Smooth muscle cell (in vitro differentiated cells): ENCODE results near the gene BABAM1. TPM values are rescaled to one million over a fixed set of nuclear protein-coding genes. Genes with fewer than 3 reads are reported as not detected.

ENCODE experiments used
- DNase-seq: peaks from one replicate; lab custom pipeline; 2025; ENCODE audit not compliant: unreplicated experiment; lab: John Stamatoyannopoulos, UW
- H2AFZ ChIP-seq: fragments of 200-600 bp; sonication (generic); 2 replicates; pipeline ENCODE4 v1.6.0; 2016; ENCODE audit warnings: antibody characterized with exemption, low read depth, mild to moderate bottlenecking
- H3F3A ChIP-seq: fragments of 200-600 bp; sonication (generic); 2 replicates; pipeline ENCODE4 v1.6.0; 2017; ENCODE audit warnings: antibody characterized with exemption, low read depth
- H3K27ac ChIP-seq: fragments of 200-600 bp; sonication (generic); 2 replicates; pipeline ENCODE4 v1.5.1; 2016; ENCODE audit warnings: low read depth, mild to moderate bottlenecking
- H3K27me3 ChIP-seq: fragments of 200-600 bp; sonication (generic); 2 replicates; pipeline ENCODE4 v1.6.1; 2016; ENCODE audit warnings: low read depth, mild to moderate bottlenecking
- H3K36me3 ChIP-seq: fragments of 200-600 bp; sonication (generic); 2 replicates; pipeline ENCODE4 v1.5.1; 2016; ENCODE audit warnings: low read depth
- H3K4me1 ChIP-seq: fragments of 200-600 bp; sonication (generic); 2 replicates; pipeline ENCODE4 v1.5.1; 2016; ENCODE audit warnings: low read depth
- H3K4me2 ChIP-seq: fragments of 200-600 bp; sonication (generic); 2 replicates; pipeline ENCODE4 v1.6.0; 2016; ENCODE audit warnings: mild to moderate bottlenecking
- H3K4me3 ChIP-seq: fragments of 200-600 bp; sonication (generic); 2 replicates; pipeline ENCODE4 v1.5.1; 2016; ENCODE audit warnings: mild to moderate bottlenecking
- H3K79me2 ChIP-seq: fragments of 200-600 bp; sonication (generic); 2 replicates; pipeline ENCODE4 v1.6.0; 2016; ENCODE audit warnings: low read depth, mild to moderate bottlenecking
- H3K9ac ChIP-seq: fragments of 200-600 bp; sonication (generic); 2 replicates; pipeline ENCODE4 v1.6.0; 2016; ENCODE audit warnings: low read depth
- H3K9me3 ChIP-seq: fragments of 200-600 bp; sonication (generic); replicated peaks from 2 replicates; pipeline ENCODE4 v1.5.1; 2016; ENCODE audit warnings: low read depth
- H4K20me1 ChIP-seq: fragments of 200-600 bp; sonication (generic); 2 replicates; pipeline ENCODE4 v1.6.0; 2016; ENCODE audit warnings: low read depth
- CTCF ChIP-seq: fragments of 200-600 bp; sonication (generic); IDR thresholded peaks from 2 replicates; pipeline ENCODE4 v1.5.1; 2017; ENCODE audit warnings: borderline replicate concordance, mild to moderate bottlenecking, antibody characterized with exemption; ENCODE audit not compliant: insufficient read depth, poor library complexity, severe bottlenecking
- WGBS: methylation state at CpG from one replicate; pipeline ENCODE4 v1.1.7; 2016; ENCODE audit warnings: low lambda C conversion rate; 5-methylcytosine and 5-hydroxymethylcytosine counted together
- polyA plus RNA-seq: library from polyadenylated mRNA; unstranded; fragments of >200 nt; fragmentation: Nextera tagmentation; extraction: Ambion mirVana; gene quantifications from 2 replicates; pipeline ENCODE4 v1.2.1, GENCODE V29; 2016
- total RNA-seq: library from RNA; depleted of rRNA; stranded (reverse); fragments of >200 nt; gene quantifications from 2 replicates; pipeline ENCODE4 v1.2.3, GENCODE V29; 2014

BABAM1 gene
- 62.0 and 69.8 TPM in 2 replicates for total RNA-seq
- polyA plus RNA-seq = 108 and 110 TPM in 2 replicates

DNA sequence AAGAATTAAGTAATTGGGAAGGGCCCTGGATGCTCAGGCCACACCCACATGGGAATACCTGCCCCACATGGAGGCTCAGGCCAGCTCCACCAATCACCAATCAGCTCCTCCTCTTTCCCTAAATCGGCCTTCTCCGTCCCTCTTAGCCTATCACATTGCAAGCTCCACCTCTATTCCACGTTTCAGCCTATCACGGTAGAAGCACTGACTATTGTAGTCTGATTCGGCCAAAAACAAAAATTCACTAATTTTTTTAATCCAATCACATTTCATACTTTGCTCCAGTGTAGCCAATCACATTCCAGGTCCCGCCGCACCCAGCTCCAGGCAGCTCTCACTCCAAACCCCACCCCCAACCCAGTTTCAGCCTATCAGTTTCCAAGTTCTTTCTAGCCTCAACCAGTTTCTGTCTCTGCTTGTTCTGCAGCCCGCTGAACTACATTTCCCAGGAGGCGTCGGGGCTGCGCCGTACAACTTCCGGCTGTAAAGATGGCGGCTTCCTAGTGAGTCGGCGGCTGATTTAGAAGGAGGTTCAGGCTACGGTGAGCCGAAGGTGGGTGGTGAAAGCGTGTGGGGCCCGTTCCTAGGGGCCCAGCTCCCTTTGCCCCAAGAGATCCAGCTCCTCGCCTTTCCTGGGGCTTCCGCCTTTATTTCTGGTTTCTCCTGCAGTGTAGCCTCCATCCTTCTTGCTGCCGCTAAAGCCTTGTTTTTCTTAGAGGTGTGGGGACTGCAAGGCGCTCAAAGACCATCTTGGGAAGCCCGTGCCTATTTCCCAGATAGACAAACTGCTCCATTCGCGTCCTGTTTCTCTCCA lies at the start of gene BABAM1:
Gene BABAM1 (plus strand): TSS at position 469 of the 814 bp plus-strand sequence. CDS start 1,364 bp downstream, outside the sequence.
- Histone ChIP-seq H2AFZ (peak within 1 kb of the TSS; percentile 89), H3K4me1 (peaks cover 4% of the 10 kb centered on the region), H3K79me2 (peaks cover 6% of the 10 kb centered on the region), H3K9me3 (no peaks in the 10 kb centered on the region), H3K4me2 (peak within 1 kb of the TSS; percentile 88), H3F3A (no peaks in the 10 kb centered on the region), H3K36me3 (no peaks in the 10 kb centered on the region), H3K9ac (peak within 1 kb of the TSS; percentile 72), H3K27me3 (no peaks in the 10 kb centered on the region), H3K27ac (peak within 1 kb of the TSS; percentile 68), H3K4me3 (peak within 1 kb of the TSS; percentile 83), H4K20me1 (no peaks in the 10 kb centered on the region)
- 1% methylated on average over 27 of the region's 27 CpGs for WGBS
- TF ChIP-seq CTCF = no peak
- peak; percentile 76 for DNase-seq

DNA sequence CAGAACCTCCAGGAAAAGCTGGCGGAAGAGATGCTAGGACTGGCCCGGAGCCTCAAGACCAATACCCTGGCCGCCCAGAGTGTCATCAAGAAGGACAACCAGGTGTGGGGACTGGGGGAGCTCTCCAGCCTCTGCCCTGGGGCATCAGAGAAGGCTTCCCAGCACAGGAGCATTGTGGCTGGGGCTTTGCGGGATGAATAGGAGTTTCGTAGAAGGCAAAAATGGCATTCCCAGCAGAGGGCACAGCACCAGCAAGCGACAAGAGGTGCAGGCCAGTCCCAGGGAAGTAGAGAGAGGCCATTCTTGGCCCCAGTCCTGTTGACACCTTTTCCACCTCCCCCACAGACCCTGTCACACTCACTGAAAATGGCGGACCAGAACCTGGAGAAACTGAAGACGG lies 48.0 kb upstream of the BABAM1 start:
- TF ChIP-seq CTCF = no peak
- H3K4me1 ChIP-seq = peaks cover 5% of the 10 kb centered on the region
- H2AFZ ChIP-seq = no peak overlapping the region
- no peak overlapping the region for H3K4me2 ChIP-seq
- H3K27ac ChIP-seq = no peak overlapping the region
- 98% methylated on average over 8 of the region's 8 CpGs for WGBS
- H3K9me3 ChIP-seq = no peaks in the 10 kb centered on the region
- peaks cover 9% of the 10 kb centered on the region for H3F3A ChIP-seq
- no peak overlapping the region for H3K9ac ChIP-seq
- H4K20me1 ChIP-seq = no peaks in the 10 kb centered on the region
- H3K79me2 ChIP-seq = no peaks in the 10 kb centered on the region
- no peaks in the 10 kb centered on the region for H3K27me3 ChIP-seq
- DNase-seq = no peak
- no peaks in the 10 kb centered on the region for H3K36me3 ChIP-seq
- no peak overlapping the region for H3K4me3 ChIP-seq

DNA sequence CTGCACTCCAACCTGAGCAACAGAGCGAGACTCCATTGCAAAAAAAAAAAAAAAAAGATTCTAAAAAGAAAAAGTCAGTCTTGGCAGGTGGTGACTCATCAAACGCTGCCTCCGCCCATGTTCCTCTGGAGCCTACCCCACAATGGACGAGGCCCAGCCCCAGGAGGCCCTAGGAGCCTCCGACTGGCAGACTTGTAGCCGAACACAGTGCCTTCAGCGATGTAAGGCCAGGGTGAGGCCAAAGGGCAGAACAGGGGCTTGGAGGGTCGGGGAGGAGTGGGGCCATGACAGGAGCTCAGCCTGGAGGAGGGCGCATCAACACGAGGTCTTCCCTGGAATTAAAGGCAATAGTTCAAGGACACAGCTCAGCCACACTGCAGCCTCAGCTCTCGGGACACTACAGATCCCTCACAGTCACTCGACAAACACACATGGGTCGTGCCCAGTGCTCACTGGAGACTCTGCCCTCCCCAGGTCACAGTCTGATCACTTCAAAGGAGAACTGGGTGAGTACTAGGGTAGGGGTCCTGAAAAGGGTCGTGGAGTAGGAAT lies 47.0 kb upstream of the BABAM1 start:
- TF ChIP-seq CTCF = no peak
- Histone ChIP-seq H3K9ac (no peak overlapping the region), H2AFZ (no peak overlapping the region), H3K9me3 (no peaks in the 10 kb centered on the region), H4K20me1 (no peaks in the 10 kb centered on the region), H3F3A (peaks cover 9% of the 10 kb centered on the region), H3K27me3 (no peaks in the 10 kb centered on the region), H3K4me2 (no peak overlapping the region), H3K27ac (no peak overlapping the region), H3K36me3 (no peaks in the 10 kb centered on the region), H3K79me2 (no peaks in the 10 kb centered on the region), H3K4me3 (no peak overlapping the region), H3K4me1 (no peaks in the 10 kb centered on the region)
- 69% methylated on average over 12 of the region's 14 CpGs for WGBS
- no peak for DNase-seq

DNA sequence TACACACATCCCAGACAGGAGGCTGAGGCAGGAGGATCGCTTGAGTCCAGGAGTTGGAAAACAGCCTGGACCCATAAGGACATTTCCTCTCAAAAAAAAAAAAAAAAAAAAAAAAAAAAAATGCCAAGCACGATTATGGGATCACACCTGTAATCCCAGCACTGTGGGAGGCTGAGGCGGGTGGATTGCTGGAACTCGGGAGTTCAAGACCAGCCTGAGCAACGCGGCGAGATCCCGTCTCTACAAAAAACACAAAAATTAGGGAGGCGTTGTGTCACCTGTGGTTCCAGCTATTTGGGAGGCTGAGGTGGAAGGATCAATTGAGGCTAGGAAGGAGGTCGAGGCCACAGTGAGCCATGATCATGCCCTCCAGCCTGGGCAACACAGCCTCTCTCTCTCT lies 42.2 kb upstream of the BABAM1 start:
- 95% methylated on average over 10 of the region's 10 CpGs for WGBS

More for the DNA sequence above, 42.2 kb upstream of the BABAM1 start:
- peaks cover 5% of the 10 kb centered on the region for H3K4me1 ChIP-seq
- no peak for TF ChIP-seq CTCF
- H3K9me3 ChIP-seq = no peaks in the 10 kb centered on the region
- no peaks in the 10 kb centered on the region for H3K79me2 ChIP-seq
- no peaks in the 10 kb centered on the region for H4K20me1 ChIP-seq
- H3K9ac ChIP-seq = no peak overlapping the region
- peaks cover 19% of the 10 kb centered on the region for H3F3A ChIP-seq
- no peaks in the 10 kb centered on the region for H3K27me3 ChIP-seq
- H3K27ac ChIP-seq = no peak overlapping the region
- no peak overlapping the region for H3K4me3 ChIP-seq
- H3K4me2 ChIP-seq = peak overlapping the region; percentile 96
- no peak overlapping the region for H2AFZ ChIP-seq
- DNase-seq = no peak
- no peaks in the 10 kb centered on the region for H3K36me3 ChIP-seq
